ENCODE results near the gene LSM14B.

Gene LSM14B

DNA sequence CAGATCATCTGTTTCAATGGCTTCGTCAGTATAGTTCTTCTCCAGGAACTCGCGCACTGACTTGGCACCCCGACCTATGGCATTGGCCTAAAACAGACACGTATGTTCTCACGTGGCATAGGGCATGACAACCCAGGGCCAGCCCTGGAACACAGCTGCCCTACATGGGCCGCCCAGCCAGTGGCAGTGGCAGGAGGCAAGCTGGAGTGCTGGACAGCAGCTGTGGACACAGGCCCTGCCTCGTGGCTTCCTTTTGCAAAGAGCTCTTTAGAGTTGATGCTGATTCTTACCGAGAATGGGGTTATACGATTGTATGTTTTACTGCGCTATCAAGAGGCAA, 15.9 kb downstream of the LSM14B start:
- peaks cover 69% of the 10 kb centered on the region for H3K36me3 ChIP-seq (ENCODE audit: control insufficient read depth, insufficient read depth, low read length)
- no peak overlapping the region for H3K4me3 ChIP-seq (ENCODE audit: insufficient read depth, low read depth, low read length, poor library complexity, severe bottlenecking)
- H3K27me3 ChIP-seq (replicated peaks; ENCODE audit: control insufficient read depth, insufficient read depth, low read length, poor library complexity, severe bottlenecking): no peaks in the 10 kb centered on the region
- H3K27ac ChIP-seq (ENCODE audit: insufficient read depth, low read length, poor library complexity, severe bottlenecking): no peak overlapping the region
- no peaks in the 10 kb centered on the region for H3K9me3 ChIP-seq (ENCODE audit: control insufficient read depth, low read length)
- H3K4me1 ChIP-seq (ENCODE audit: control insufficient read depth, insufficient read depth, low read length, poor library complexity, severe bottlenecking): peaks cover 15% of the 10 kb centered on the region
- DNase-seq: no peak

DNA sequence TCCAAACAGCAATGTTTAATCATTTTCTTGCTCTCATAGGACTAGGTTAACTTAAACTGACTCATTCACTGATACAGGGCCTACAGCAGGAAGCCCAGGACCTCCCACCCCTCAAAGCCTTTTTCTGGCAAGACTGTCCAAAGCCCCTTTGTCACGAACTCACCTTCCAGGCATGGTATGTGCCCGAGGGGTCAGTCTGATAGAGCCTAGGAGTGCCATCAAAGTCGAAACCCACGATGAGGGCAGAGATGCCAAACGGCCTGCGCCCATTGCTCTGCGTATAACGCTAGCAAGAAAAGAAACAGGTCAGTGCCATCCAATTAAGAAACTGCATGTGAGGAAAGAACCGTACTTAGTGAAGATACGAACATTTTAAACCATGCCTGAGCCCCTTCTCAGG, 16.6 kb downstream of the LSM14B start:
- H3K4me3 ChIP-seq (ENCODE audit: insufficient read depth, low read depth, low read length, poor library complexity, severe bottlenecking): no peak overlapping the region

DNA sequence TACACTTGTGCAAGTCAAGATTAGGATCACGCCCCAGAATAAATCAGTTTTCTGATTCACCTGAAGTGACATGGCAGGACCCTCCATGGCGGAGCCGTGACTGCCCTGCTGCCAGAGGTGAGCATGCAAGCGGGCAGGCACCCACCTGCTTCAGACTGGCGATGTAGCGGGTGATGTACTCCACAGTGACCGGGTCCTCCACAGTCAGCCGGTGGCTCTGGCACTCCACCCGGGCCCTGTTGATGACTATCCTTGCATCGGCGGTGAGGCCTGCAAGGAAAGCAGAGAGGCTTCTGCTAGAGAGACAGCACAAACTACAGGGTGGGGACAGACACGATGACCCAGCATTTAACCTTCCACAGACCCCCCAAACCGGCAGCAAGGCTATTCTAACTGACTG, 17.4 kb downstream of the LSM14B start:
- no peak for DNase-seq
- no peaks in the 10 kb centered on the region for H3K9me3 ChIP-seq (ENCODE audit: control insufficient read depth, low read length)
- H3K27me3 ChIP-seq (replicated peaks; ENCODE audit: control insufficient read depth, insufficient read depth, low read length, poor library complexity, severe bottlenecking): no peaks in the 10 kb centered on the region
- peak overlapping the region; percentile 9 for H3K27ac ChIP-seq (ENCODE audit: insufficient read depth, low read length, poor library complexity, severe bottlenecking)
- H3K4me1 ChIP-seq (ENCODE audit: control insufficient read depth, insufficient read depth, low read length, poor library complexity, severe bottlenecking): peaks cover 17% of the 10 kb centered on the region
- no peak overlapping the region for H3K4me3 ChIP-seq (ENCODE audit: insufficient read depth, low read depth, low read length, poor library complexity, severe bottlenecking)
- peaks cover 57% of the 10 kb centered on the region for H3K36me3 ChIP-seq (ENCODE audit: control insufficient read depth, insufficient read depth, low read length)

More for the DNA sequence above, 16.6 kb downstream of the LSM14B start:
- Histone ChIP-seq H3K27me3 (replicated peaks; ENCODE audit: control insufficient read depth, insufficient read depth, low read length, poor library complexity, severe bottlenecking) (no peaks in the 10 kb centered on the region), H3K27ac (ENCODE audit: insufficient read depth, low read length, poor library complexity, severe bottlenecking) (no peak overlapping the region), H3K36me3 (ENCODE audit: control insufficient read depth, insufficient read depth, low read length) (peaks cover 62% of the 10 kb centered on the region), H3K9me3 (ENCODE audit: control insufficient read depth, low read length) (no peaks in the 10 kb centered on the region), H3K4me1 (ENCODE audit: control insufficient read depth, insufficient read depth, low read length, poor library complexity, severe bottlenecking) (peaks cover 15% of the 10 kb centered on the region)
- no peak for DNase-seq

DNA sequence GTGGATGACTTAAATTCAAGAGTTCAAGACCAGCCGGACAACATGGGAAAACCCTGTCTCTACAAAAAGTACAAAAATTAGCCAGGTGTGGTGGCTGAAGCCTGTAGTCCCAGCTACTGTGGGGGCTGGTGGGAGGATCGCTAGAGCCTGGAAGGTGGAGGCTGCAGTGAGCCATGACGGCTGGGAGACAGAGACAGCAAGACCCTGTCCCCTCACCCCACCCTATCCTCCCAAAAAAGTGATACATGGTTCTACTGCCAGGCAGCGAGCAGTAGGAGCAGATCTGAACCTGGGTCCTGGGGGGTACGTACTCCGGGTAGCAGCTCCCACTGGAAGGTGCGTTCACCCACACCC, 18.7 kb downstream of the LSM14B start:
- H3K36me3 ChIP-seq (ENCODE audit: control insufficient read depth, insufficient read depth, low read length): peaks cover 43% of the 10 kb centered on the region

DNA sequence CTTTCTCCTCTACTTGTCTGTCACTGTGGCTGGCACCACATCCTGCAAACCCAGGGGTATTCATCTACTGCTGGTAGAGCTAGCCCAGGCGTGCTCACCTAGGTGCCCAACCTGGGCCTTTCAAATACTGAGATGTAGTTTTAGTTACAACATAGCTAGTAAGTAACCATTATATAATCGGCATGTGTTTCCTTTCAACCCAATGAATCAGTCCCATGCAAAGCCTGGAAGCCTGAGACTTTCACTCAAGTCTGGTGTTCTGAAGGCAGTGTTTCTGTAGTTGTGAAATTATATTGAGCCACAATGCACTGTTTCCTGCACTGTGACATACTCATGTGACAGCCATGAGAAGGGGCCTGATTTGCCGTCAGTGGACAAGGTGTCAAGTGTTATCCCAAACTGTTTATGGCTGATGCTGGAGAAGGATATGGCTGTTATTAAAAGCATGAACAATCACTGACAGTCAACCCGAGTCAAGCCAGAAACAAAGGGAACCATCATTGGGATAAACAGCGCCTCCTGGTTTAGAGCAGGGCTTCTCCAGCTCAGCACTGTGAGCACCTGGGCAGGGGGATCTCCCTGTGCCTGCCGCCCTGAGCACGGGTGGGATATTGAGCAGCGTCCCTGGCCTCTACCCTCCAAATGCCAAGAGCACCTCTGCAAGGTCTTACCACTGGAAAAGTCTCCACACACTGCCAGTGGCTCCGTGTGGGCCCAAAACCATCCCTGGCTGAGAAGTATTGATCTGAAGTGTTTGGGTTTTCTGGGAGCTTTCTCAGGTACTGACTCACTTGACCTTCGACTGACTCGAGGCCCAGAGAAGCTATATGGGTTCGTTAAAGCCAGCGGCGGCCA, 19.3 kb downstream of the LSM14B start:
- Histone ChIP-seq H3K36me3 (ENCODE audit: control insufficient read depth, insufficient read depth, low read length) (peaks cover 37% of the 10 kb centered on the region), H3K9me3 (ENCODE audit: control insufficient read depth, low read length) (no peaks in the 10 kb centered on the region), H3K27me3 (replicated peaks; ENCODE audit: control insufficient read depth, insufficient read depth, low read length, poor library complexity, severe bottlenecking) (no peaks in the 10 kb centered on the region), H3K4me3 (ENCODE audit: insufficient read depth, low read depth, low read length, poor library complexity, severe bottlenecking) (peak overlapping the region; percentile 52), H3K27ac (ENCODE audit: insufficient read depth, low read length, poor library complexity, severe bottlenecking) (peak overlapping the region; percentile 72), H3K4me1 (ENCODE audit: control insufficient read depth, insufficient read depth, low read length, poor library complexity, severe bottlenecking) (peaks cover 19% of the 10 kb centered on the region)
- DNase-seq: peak in 1 of 3 donors; percentile 9

More for the DNA sequence above, 18.7 kb downstream of the LSM14B start:
- no peak for DNase-seq
- Histone ChIP-seq H3K9me3 (ENCODE audit: control insufficient read depth, low read length) (no peaks in the 10 kb centered on the region), H3K27ac (ENCODE audit: insufficient read depth, low read length, poor library complexity, severe bottlenecking) (peak overlapping the region; percentile 72), H3K4me1 (ENCODE audit: control insufficient read depth, insufficient read depth, low read length, poor library complexity, severe bottlenecking) (peaks cover 19% of the 10 kb centered on the region), H3K4me3 (ENCODE audit: insufficient read depth, low read depth, low read length, poor library complexity, severe bottlenecking) (peak overlapping the region; percentile 52), H3K27me3 (replicated peaks; ENCODE audit: control insufficient read depth, insufficient read depth, low read length, poor library complexity, severe bottlenecking) (no peaks in the 10 kb centered on the region)

DNA sequence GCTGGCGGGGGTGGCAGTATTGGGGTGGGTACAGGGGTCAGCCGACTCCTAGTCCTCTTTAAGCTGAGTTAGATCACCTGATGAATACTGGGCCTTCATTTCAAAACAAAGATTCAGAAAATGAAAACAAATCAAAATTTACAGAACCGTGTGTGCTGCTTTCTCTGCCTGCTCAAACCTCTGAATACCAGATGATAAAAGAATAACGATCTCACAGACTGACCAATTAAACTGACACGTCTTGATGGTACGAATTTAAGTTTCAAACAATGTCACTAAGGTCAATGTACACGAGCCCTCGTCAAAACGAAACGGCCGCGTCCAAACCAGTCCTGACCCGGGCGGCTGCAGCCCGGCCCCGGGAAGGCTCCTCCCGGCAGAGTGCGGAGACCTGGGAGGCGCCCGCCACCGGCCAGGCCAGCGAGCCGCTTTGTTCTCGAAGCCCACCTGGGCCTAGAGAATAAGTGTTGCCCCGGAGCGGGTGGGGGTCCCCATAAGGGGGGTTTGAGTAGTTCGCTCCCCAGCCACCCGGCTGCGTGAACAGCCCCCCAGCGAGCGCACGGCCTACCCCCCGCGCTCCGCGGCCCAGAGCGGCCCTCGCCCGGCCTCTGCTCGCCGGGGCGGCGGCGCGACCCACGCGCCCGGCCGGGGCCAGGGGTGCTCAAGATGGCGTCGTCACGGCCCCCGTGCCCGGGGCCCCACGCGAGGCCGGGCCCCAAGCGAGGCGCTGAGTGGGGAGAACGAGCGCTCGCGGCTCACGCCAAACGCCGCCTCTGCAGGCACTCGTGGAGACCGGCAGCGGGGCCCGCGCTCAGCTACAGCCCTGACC, 20.2 kb downstream of the LSM14B start:
- Histone ChIP-seq H3K36me3 (ENCODE audit: control insufficient read depth, insufficient read depth, low read length) (peaks cover 29% of the 10 kb centered on the region), H3K27me3 (replicated peaks; ENCODE audit: control insufficient read depth, insufficient read depth, low read length, poor library complexity, severe bottlenecking) (no peaks in the 10 kb centered on the region), H3K9me3 (ENCODE audit: control insufficient read depth, low read length) (no peaks in the 10 kb centered on the region), H3K27ac (ENCODE audit: insufficient read depth, low read length, poor library complexity, severe bottlenecking) (peak overlapping the region; percentile 72), H3K4me1 (ENCODE audit: control insufficient read depth, insufficient read depth, low read length, poor library complexity, severe bottlenecking) (peaks cover 19% of the 10 kb centered on the region), H3K4me3 (ENCODE audit: insufficient read depth, low read depth, low read length, poor library complexity, severe bottlenecking) (peak overlapping the region; percentile 52)
- no peak for DNase-seq

DNA sequence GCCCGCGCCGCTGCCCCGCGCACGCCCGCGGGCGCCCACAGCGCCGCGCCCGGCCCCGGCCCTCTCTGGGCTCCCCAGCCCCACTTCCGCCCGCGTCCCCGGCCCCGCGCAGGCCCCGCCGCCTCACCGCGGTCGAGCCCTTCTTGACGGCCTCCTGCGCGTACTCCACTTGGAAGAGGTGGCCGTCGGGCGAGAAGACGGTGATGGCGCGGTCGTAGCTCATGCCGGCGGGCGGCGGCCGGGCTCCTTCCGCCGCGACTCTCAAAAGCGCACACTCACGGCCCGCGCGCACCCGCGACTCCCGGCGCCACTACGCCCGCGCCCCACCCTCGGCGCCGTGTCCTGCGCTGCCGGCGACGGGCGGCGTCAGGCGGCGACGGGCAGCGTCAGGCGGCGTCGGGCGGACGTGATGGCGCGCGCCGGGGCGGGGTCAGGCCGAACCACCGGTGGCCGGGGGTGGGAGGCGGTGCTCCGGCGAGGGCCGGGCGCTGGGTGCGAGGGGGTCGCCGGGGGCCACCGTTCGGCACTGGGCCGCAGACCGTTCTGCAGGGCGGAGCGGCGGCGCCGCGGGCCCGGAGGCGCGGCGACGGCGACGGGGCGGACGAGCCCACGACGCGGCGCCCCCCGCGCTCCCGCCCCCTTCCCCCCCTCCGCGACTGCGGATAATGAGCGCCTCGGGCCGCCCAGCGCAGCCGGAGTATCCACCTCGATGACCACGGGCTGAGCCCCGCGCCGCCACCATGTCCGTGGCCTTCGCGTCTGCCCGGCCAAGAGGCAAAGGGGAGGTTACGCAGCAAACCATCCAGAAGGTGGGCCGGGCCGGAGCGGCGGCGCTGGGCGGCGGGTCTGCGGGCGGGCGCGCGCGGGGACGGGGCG, 21.0 kb downstream of the LSM14B start, which contains the start of the genes PSMA7 and SS18L1:
PSMA7 (minus strand) TSS at position 314 of the 876 bp plus-strand sequence; CDS start at position 223, 91 bp downstream.
SS18L1 (plus strand) TSS at position 689 of the 876 bp plus-strand sequence; CDS start at position 741, 52 bp downstream.
- Histone ChIP-seq H3K36me3 (ENCODE audit: control insufficient read depth, insufficient read depth, low read length) (peaks cover 20% of the 10 kb centered on the region), H3K27ac (ENCODE audit: insufficient read depth, low read length, poor library complexity, severe bottlenecking) (peak within 1 kb of the TSS; percentile 72), H3K9me3 (ENCODE audit: control insufficient read depth, low read length) (no peaks in the 10 kb centered on the region)

DNA sequence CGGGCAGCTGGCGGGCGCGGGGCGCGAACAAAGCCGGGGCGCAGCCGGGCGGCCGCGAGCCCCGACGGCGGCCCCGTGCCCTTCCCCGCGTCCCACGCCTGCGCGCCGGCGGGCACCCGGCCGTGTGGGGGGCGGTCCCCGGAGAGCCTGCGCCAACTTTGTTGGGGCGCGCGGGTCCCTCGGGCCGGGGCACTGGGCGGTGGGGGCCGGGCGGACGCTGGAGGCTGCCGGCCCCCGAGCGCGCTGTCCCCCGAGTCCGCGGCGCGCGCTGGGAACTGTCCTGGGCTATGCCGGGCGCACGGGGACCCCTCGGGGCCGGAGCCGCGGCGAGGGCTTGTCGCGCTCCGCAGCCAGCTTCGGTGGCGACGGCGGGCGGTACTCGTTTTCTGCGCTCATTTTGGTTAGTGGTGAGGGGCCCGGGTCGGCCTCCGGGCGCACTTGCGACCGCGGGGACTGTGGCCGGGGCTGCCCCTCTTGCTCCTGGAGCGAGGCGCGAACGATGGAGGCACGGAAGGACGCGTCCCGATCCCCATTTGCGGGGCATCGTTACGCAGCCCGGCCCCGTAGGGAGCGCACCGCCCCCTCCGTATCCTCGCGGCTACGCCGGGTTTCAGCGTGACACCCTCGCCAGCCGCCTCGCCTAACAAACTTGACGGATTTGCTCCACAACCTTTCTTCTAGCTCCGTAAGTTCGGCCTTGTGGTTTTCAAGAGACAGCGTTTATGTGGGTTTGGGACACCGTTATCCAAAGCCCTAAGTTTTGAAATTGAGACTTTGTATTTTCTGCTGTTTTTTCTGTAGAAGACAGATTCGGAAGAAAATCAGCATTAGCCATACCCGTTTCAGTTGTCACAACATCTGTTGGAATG, 21.9 kb downstream of the LSM14B start:
- Histone ChIP-seq H3K36me3 (ENCODE audit: control insufficient read depth, insufficient read depth, low read length) (peaks cover 12% of the 10 kb centered on the region), H3K9me3 (ENCODE audit: control insufficient read depth, low read length) (no peaks in the 10 kb centered on the region), H3K27me3 (replicated peaks; ENCODE audit: control insufficient read depth, insufficient read depth, low read length, poor library complexity, severe bottlenecking) (no peaks in the 10 kb centered on the region), H3K4me3 (ENCODE audit: insufficient read depth, low read depth, low read length, poor library complexity, severe bottlenecking) (peak overlapping the region; percentile 72), H3K4me1 (ENCODE audit: control insufficient read depth, insufficient read depth, low read length, poor library complexity, severe bottlenecking) (peaks cover 19% of the 10 kb centered on the region), H3K27ac (ENCODE audit: insufficient read depth, low read length, poor library complexity, severe bottlenecking) (peak overlapping the region; percentile 12)
- DNase-seq: peak in 2 of 3 donors; percentile 9 to 21

More for the DNA sequence above, 21.0 kb downstream of the LSM14B start, which contains the start of the genes PSMA7 and SS18L1:
- H3K27me3 ChIP-seq (replicated peaks; ENCODE audit: control insufficient read depth, insufficient read depth, low read length, poor library complexity, severe bottlenecking): no peaks in the 10 kb centered on the region
- DNase-seq: peak; percentile 64 to 75 (median 71)
- peaks cover 19% of the 10 kb centered on the region for H3K4me1 ChIP-seq (ENCODE audit: control insufficient read depth, insufficient read depth, low read length, poor library complexity, severe bottlenecking)
- H3K4me3 ChIP-seq (ENCODE audit: insufficient read depth, low read depth, low read length, poor library complexity, severe bottlenecking): peak within 1 kb of the TSS; percentile 72

DNA sequence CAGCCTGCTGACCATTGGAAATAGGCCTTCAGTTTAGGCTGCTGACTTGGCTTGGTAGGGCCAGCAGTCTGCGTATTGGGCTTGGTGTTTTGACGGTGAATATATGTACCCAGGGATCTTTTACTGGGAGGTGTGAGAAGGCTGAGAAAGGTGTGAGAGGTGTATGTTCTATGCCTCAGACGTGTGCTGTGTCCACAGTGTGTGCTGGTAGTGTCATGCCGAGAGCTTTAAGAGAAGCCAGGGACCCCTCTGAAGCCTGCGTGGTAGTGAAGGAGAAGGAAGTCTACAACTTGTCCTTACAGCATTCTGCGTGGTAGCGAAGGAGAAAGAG, 23.4 kb downstream of the LSM14B start:
- Histone ChIP-seq H3K4me3 (ENCODE audit: insufficient read depth, low read depth, low read length, poor library complexity, severe bottlenecking) (no peak overlapping the region), H3K9me3 (ENCODE audit: control insufficient read depth, low read length) (no peaks in the 10 kb centered on the region), H3K36me3 (ENCODE audit: control insufficient read depth, insufficient read depth, low read length) (no peaks in the 10 kb centered on the region), H3K4me1 (ENCODE audit: control insufficient read depth, insufficient read depth, low read length, poor library complexity, severe bottlenecking) (peaks cover 18% of the 10 kb centered on the region), H3K27ac (ENCODE audit: insufficient read depth, low read length, poor library complexity, severe bottlenecking) (no peak overlapping the region), H3K27me3 (replicated peaks; ENCODE audit: control insufficient read depth, insufficient read depth, low read length, poor library complexity, severe bottlenecking) (no peaks in the 10 kb centered on the region)
- DNase-seq: no peak
